ENCODE measurements around the gene SCD5.

- no peak for TF ChIP-seq ZSCAN23 (tag by site-specific recombination; IDR thresholded peaks at IDR 0.05)
- TF ChIP-seq YY2 (tag by site-specific recombination; IDR thresholded peaks at IDR 0.05): no peak
- TF ChIP-seq, protein P1, sequence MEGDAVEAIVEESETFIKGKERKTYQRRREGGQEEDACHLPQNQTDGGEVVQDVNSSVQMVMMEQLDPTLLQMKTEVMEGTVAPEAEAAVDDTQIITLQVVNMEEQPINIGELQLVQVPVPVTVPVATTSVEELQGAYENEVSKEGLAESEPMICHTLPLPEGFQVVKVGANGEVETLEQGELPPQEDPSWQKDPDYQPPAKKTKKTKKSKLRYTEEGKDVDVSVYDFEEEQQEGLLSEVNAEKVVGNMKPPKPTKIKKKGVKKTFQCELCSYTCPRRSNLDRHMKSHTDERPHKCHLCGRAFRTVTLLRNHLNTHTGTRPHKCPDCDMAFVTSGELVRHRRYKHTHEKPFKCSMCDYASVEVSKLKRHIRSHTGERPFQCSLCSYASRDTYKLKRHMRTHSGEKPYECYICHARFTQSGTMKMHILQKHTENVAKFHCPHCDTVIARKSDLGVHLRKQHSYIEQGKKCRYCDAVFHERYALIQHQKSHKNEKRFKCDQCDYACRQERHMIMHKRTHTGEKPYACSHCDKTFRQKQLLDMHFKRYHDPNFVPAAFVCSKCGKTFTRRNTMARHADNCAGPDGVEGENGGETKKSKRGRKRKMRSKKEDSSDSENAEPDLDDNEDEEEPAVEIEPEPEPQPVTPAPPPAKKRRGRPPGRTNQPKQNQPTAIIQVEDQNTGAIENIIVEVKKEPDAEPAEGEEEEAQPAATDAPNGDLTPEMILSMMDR (tag by site-specific recombination; IDR thresholded peaks at IDR 0.05): no peak
- TF ChIP-seq HOXC10 (CRISPR knock-in tag; IDR thresholded peaks at IDR 0.05): no peak
- no peak for TF ChIP-seq ZNF776 (tag by site-specific recombination; IDR thresholded peaks at IDR 0.05; ENCODE audit: borderline replicate concordance)
- no peak for TF ChIP-seq ZBTB21 (tag by site-specific recombination; IDR thresholded peaks at IDR 0.05)
- TF ChIP-seq ZNF76 (tag by site-specific recombination; IDR thresholded peaks at IDR 0.05; ENCODE audit: borderline replicate concordance, low read depth): no peak
- no peak for TF ChIP-seq GLI2 (tag by site-specific recombination; IDR thresholded peaks at IDR 0.05; ENCODE audit: borderline replicate concordance, low read depth)
- TF ChIP-seq ZBTB11 (tag by site-specific recombination; conservative IDR thresholded peaks at IDR 0.05; ENCODE audit: low read depth): no peak
- TF ChIP-seq, protein P2, sequence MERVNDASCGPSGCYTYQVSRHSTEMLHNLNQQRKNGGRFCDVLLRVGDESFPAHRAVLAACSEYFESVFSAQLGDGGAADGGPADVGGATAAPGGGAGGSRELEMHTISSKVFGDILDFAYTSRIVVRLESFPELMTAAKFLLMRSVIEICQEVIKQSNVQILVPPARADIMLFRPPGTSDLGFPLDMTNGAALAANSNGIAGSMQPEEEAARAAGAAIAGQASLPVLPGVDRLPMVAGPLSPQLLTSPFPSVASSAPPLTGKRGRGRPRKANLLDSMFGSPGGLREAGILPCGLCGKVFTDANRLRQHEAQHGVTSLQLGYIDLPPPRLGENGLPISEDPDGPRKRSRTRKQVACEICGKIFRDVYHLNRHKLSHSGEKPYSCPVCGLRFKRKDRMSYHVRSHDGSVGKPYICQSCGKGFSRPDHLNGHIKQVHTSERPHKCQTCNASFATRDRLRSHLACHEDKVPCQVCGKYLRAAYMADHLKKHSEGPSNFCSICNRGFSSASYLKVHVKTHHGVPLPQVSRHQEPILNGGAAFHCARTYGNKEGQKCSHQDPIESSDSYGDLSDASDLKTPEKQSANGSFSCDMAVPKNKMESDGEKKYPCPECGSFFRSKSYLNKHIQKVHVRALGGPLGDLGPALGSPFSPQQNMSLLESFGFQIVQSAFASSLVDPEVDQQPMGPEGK (tag by site-specific recombination; IDR thresholded peaks at IDR 0.05): no peak
- no peak for TF ChIP-seq ZNF585B (tag by site-specific recombination; IDR thresholded peaks at IDR 0.05)
- no peak for TF ChIP-seq ZNF133 (tag by site-specific recombination; IDR thresholded peaks at IDR 0.05)
Measured at GRCh38 chr4:82809619-82810018, 11.0 kb upstream of the SCD5 start.
